ENCODE results near the gene DIPK1B.
A peak's percentile ranks its signal among the peaks of the same experiment; 100 is the strongest.

The DIPK1B gene

DNA sequence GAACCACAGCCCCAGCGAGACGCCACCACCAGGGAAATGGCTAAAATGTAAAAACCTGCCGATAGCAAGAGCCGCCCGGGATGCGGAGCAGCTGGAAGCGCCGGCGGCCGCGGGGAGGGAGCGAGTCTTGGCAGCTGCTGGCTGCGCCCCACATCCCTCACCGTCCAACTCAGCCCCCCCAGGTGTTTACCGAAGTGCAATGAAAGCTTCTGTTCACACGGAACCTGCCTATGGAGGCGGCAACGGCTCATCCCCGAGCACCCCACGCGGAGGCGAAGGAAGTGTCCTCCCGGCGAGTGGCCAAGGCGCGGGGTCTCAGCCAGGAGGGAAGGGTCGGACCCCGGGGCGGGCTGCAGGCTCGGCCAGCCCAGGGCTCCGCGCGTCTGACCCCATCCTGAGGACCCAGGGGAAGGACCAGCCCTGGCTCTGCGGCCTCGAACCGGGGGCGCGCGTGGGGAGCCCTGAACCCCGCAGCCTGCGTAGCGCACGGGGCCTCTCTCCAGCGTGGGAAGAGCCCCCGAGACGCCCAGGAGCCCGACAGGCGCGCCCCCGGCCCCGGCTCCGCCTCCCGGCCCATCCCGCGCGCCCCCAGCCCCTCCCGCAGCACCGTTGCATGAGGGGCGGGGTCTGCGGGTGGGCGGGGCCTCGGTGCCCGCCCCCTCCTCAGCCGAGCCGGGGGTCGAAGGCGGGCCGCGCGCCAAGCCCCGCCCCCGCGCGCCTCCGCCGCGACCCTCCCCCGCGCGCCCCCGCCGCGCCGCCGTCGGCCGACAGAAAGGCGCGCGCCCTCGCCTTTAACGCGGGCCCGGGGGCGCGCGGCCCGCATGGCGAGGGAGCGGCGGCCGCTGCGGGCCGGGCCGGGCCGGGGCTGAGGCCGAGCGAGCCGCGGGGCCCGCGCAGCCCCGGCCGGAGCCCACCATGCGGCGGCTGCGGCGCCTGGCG, at the start of gene DIPK1B:
Gene DIPK1B (plus strand): TSS at position 822 of the 939 bp plus-strand sequence. CDS start 94 bp downstream, at position 916.
- DNase-seq (ENCODE audit: low read depth in 2 of 2), result no peak

DNA sequence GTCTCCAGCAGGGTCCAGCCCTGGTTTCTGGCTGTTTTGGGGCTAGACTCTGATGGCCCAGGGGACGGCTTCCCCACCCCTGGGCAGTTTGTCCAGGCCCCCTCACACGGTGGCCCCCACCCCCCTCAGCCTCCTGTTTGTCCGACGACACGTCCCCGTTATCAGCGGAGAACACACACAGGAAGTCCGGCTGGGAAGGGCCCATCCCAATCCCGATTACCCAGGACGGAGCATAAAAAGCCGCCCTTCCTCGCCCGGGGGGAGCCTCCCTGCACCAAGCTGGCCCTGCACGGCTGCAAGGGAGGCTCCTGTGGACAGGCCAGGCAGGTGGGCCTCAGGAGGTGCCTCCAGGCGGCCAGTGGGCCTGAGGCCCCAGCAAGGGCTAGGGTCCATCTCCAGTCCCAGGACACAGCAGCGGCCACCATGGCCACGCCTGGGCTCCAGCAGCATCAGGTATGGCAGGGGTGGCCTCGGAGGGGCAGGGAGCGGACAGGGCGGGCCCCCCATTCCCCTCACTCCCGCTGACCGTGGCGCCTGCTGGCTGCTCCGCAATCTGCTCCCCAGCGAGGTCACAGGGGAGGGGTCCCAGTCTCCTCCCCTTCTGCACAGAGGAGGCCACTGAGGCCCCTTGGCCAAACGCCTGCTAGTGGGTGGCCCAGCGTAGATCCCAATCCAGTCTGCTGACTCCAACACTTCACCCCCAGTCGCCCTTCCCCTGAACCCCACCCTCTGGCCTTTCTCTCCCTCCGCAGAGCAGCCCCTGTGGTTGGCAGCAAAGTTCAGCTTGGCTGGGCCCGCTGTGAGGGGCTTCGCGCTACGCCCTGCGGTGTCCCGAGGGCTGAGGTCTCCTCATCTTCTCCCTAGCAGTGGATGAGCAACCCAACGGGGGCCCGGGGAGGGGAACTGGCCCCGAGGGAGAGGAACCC, 49.5 kb upstream of the DIPK1B start, which contains the start of gene EGFL7:
Gene EGFL7 (plus strand): TSS at position 261 of the 926 bp plus-strand sequence. CDS start 5,367 bp downstream, outside the sequence.
- DNase-seq (ENCODE audit: low read depth in 2 of 2), result no peak

DNA sequence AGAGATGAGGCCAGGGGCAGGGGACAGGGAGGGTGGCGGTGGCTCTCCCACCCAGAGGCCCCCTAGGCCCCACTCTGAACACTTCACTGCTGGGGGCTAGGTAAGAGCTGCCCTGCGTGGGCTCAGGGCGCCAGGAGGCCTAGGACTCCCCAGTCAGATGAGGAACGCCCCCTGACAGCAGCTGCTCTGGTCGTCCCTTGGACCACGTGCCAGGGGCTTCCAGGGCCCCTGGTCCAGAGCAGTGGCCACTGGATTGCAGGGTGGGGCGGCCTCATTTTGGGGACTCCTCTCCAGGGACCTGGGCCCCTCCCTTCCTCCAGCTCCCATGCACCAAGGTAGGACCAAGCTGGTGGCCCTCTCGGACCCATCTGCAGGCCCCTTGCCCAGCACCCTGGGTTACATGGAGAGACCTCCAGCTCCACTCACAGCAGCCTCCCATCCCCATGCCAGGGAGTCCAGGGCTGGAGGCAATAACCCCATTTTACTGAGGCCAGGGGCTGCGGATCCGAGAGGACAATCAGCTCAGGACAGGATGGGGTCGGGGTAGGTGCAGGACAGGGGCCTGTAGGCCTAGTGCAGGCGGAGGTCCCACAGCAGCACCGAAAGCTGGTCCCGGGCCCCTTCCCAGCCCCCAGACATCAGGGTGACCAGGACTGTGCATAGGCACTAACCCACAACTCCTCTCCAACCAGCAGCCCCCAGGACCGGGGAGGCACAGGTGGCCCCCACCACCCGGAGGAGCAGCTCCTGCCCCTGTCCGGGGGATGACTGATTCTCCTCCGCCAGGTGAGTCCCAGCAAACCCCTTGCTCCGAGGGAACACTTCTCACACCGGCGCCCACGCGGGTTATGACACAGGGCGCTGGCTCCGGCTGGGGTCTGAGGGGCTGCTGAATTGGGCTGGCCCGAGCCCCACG, 48.1 kb upstream of the DIPK1B start:
- no peak for DNase-seq (ENCODE audit: low read depth in 2 of 2)

DNA sequence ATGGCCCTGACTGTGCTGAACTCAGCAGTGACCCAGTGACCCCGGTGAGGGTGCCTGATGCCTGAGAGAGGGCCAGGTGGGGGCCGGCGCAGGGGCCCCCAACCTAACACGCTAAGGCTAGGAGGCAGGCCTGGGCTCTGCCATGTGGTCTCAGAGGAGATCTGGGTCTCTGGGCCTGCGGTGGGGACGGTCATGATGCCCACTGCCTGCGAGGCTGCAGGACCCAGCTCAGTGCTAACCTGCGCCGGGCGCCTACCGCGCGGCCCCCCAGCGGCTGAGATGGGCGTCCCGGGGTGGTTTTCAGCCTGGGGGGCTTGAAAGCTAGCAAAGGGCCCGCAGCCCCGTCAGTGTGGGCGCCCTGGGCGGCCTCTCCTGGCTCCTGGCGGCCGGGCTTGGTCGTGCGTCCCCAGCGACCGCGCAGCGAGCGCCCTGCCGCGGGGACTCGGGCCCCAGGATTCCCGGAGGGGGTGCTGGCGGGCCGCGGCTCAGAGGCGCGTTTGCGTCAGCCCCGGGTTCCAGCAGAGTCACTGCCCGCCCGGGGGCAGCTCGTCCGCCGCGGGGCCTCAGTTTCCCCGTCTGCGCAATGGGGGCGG, 47.2 kb upstream of the DIPK1B start:
- peak in 1 of 2 donors; percentile 11 for DNase-seq (ENCODE audit: low read depth in 2 of 2)

DNA sequence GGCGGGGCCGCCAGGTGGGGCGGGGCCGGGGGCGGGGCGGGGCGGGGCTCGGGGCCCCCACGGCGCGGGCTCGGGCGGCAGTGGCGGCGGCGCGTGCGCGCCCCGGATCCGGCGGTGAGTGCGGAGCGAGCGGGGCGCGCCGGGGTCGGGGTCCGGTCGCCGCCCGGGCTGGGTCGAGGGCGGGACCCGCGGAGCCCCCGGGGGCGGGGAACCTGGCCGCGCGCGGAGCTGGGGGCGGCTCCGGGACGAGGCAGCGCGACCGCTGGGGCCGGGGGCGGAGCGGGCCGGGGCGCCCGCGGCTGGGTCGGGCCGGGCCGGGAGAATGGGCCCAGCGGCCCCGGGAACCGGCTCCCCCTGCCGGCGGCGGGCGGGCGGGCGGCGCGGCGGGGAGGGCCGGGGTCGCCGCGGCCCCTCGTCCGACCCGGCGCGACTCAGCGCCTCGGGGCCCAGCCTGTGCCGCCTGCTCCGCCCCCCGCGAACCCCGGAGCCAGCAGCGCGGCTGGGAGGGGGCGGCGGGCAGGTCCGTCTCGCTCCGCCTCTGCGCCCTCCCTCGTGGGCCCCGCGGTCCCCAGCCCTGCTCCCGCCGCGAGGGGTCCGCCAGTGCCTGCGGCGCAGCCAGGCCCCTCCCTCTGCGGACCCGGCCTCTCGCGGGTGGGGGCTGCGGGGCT, 46.5 kb upstream of the DIPK1B start:
- peak in 1 of 2 donors; percentile 10 for DNase-seq (ENCODE audit: low read depth in 2 of 2)

DNA sequence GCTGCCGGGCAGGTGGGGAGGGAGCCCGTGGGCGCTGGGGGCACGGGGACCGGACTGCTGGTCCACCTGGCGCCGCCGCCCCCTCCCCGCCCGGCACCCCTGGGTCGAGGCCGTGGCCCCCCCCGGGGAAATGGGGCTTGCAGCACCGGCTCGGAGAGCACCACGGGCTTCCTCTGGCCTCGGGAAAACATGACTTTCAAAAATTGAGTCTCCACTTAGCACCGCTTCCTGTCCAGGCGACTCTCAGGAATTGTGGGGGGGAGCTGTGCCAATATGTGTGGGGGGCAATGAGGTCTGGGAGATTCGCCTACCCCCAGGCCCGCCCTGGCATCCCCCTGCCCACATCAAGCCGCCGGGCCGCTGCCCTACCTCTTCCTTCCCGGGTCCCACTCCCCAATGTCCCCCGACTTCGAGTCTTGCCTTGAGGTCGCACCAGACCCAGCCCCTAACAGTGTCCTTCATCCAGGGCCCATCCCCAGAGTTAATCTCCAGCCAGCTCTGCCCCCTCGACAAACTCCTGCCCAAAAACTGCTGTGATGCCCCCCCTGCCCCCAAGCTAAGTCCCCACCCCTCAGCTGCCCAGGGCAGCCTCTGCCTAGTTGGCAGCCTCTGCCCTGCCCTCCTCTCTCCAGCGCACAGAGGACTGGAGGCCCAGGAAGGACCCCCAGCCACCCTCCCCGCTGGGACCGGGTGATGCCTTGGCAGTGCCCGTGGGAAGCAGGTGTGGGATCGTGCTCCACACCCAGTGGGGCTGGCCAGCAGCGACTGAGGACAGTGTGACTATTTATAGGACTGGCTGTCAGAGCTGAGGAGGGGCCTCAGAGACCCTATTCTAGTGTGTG, 45.8 kb upstream of the DIPK1B start:
- no peak for DNase-seq (ENCODE audit: low read depth in 2 of 2)

DNA sequence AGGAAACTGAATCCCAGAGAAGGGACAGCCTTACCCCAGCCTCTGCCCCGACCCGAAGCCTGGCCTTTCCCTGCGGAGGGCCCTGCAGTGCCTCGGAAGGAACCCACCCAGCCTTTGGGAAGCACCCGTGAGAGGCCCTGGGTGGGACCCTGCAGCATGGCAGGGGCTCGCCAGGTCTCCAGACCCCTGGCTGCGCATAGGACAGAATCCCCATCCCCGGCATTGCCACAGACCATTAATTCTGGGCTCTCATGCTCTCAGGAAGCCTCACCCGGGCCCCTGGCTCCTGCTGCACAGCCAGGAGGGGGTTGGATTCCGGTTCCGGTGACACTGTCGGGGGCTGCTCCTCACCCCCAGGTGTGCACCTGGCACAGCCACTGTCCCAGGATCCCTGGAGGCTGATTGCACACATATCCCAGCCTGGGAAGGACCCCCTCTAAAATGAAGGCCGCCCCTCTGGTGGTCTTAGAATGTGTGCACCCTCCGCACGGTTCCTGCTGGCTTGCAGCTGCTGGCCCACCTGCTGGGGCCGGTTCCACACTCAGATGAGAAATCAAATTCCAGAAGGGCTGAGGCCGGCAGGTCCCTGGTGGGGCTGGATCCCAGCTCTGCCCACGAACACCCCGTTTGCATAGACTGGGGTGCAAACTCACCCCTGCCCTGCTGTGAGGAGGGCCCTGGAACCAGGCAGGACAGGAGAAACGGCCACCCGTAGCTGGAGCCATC, 45.0 kb upstream of the DIPK1B start:
- no peak for DNase-seq (ENCODE audit: low read depth in 2 of 2)

DNA sequence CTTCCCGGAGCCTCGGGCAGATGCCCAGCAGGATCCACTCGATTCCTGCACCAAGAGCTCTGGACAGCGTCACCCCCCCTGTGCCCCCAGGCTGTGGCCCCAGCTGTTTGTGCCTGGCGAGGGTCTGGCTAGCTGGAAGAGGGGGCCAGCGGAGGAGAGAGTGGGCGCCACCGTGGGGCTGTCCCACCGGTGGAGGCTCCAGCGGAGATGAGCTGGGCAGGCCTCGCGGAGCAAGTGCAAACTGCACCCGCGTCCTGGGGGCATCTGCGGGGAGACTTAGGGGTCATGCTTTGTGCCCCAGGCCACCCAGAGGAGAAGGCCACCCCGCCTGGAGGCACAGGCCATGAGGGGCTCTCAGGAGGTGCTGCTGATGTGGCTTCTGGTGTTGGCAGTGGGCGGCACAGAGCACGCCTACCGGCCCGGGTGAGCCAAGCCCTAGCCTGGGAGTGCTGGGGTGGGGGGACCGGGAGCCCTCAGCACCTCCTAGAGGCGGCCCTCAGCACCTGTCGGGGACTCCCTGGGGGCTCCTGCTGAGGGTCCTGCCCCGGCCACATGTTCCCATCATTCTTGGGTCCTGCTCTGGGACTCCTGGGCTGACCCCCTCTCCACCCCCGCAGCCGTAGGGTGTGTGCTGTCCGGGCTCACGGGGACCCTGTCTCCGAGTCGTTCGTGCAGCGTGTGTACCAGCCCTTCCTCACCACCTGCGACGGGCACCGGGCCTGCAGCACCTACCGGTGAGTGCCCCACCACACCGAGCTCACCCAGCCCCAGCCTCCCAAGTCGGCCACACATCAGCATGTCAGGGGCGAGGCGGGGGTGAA, 44.2 kb upstream of the DIPK1B start:
- no peak for DNase-seq (ENCODE audit: low read depth in 2 of 2)

DNA sequence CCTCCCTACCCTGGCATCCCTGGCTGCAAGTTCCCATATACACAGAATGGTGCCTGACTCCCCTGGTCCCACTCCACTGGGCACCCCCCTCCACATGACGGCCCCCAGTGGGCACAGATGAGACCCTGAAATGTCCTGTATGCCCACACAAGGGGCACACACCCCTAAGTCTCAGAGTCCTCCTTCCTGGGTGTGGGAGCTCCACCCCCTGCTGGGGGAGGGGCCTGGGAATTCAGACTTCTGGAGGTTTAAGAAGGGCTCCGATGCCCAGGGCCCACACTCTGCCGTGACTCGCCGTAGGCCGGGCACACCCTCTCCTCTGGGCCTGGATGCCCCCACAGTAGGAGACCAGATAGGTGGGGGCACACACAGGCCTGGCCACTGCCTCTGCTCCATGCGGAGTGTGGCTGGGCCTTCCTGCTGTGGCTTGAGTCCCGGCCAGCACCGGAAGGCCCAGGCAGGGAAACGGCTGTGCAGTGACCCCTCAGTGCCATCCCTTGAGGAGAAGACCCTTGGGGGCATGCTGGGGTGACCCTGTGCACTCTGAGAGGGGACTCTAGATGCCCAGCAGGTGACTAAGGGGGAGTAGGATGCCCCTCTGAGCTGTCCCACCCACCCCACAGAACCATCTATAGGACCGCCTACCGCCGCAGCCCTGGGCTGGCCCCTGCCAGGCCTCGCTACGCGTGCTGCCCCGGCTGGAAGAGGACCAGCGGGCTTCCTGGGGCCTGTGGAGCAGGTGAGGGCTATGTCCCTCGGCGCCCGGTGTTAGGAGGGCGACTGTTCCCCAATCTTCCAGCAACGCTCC, 43.2 kb upstream of the DIPK1B start:
- no peak for DNase-seq (ENCODE audit: low read depth in 2 of 2)

DNA sequence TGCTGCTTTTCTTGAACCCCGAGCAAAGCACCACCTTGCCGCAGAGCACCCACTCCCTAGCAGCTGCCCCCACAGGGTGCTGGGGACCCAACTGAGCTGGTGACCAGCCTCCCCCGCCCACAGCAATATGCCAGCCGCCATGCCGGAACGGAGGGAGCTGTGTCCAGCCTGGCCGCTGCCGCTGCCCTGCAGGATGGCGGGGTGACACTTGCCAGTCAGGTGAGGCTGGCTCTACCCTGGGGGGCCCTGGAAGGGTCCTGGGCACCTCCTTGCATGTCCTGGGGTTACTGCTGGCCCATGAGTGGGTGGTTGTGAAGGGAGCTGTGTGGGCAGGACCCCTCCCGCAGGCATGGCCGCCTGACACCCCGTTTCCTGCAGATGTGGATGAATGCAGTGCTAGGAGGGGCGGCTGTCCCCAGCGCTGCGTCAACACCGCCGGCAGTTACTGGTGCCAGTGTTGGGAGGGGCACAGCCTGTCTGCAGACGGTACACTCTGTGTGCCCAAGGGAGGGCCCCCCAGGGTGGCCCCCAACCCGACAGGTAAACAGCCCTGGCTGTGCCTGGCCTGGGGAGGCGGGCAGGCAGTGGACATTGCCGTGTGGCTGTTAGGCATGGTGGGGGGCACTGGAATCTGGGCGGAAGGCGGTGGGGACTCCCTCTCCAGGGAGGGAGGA, 42.4 kb upstream of the DIPK1B start:
- DNase-seq (ENCODE audit: low read depth in 2 of 2), result no peak

DNA sequence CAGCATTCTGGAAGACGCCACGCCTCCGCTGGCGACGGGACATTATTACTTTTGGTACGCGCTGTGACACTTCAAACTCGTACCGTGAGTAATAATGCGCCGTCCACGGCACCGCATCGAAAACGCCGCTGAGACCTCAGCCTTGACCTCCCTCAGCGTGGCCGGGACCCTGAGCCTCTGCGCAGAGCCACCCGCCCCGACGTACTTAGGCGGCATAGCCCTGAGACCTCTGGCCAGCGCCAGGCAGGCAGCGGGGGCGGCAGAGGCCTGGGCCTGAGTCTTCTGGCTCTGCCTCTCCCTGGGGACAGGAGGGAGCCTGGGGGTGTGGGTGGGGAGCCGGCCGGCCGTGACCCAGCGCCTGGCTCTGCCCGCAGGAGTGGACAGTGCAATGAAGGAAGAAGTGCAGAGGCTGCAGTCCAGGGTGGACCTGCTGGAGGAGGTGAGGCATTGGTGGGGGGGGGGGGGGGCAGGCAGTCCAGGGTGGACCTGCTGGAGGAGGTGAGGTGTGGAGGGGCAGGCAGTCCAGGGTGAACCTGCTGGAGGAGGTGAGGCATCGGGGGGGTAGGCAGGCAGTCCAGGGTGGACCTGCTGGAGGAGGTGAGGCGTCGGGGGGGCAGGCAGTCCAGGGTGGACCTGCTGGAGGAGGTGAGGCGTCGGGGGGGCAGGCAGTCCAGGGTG, 41.7 kb upstream of the DIPK1B start:
- DNase-seq (ENCODE audit: low read depth in 2 of 2), result no peak

DNA sequence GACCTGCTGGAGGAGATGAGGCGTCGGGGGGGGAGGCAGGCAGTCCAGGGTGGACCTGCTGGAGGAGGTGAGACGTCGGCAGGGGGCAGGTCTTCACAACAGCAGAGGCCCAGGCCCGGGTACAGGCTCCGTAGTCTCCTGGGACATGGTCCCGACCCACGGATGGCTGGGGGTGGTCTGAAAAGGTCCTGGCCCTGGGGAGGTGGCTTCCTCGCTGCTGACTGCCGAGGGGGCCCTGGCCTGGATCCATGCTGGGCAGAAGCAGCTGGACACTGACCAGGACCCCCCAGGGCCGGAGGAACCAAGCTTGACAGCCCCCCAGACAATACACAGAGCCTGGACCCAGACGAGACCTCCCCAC, 41.1 kb upstream of the DIPK1B start:
- DNase-seq (ENCODE audit: low read depth in 2 of 2), result no peak

DNA sequence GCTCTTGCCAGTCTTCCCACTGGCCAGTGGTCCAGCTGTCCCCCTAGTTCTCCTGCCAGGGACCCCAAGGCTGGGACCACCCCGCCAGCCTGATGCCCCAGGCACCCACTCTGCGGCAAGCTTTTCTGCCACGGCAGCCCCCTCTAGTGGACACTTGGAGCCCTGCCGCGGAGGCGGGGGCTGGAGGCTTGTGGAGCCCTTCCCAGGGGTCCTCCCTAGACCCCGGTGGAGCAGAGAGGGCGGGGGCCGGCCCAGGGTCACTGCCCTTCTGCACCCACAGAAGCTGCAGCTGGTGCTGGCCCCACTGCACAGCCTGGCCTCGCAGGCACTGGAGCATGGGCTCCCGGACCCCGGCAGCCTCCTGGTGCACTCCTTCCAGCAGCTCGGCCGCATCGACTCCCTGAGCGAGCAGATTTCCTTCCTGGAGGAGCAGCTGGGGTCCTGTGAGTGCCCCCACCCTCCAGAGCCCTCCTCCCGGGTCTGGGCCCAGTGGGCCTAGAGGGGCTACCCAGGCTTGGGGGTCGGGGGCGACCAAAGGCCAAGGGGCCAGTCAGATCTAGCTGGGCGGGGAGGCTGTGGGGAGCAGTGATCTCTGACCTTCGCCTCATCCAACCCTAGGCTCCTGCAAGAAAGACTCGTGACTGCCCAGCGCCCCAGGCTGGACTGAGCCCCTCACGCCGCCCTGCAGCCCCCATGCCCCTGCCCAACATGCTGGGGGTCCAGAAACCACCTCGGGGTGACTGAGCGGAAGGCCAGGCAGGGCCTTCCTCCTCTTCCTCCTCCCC, 40.5 kb upstream of the DIPK1B start:
- DNase-seq (ENCODE audit: low read depth in 2 of 2), result peak in 1 of 2 donors; percentile 27

DNA sequence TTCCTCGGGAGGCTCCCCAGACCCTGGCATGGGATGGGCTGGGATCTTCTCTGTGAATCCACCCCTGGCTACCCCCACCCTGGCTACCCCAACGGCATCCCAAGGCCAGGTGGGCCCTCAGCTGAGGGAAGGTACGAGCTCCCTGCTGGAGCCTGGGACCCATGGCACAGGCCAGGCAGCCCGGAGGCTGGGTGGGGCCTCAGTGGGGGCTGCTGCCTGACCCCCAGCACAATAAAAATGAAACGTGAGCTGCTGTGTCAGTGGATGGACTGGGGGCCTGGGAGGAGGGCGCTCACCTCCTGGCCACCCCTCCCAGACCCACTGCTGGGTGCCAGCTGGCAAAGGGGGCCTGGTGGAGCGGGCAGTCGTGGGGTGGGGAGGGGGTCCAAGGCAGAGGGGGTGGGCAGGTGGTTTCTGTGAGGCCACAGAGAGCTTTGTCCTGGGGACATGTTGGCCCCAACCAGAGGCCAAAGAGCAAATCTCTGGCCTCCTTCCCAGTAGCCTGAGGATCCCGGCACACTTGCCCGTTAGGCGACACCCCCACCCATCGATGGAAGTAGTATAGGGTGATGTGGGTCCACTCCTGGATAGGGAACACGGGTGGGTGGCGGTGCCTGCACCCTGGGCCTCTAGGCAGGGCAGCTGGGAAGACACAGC, 39.8 kb upstream of the DIPK1B start:
- DNase-seq (ENCODE audit: low read depth in 2 of 2), result no peak

Data from stimulated activated CD4-positive, alpha-beta T cell treated with anti-CD3 and anti-CD28 coated beads, Interleukin-15, amount 100 ng/mL, for 48 hours (primary cell).